SH-SY5Y (cell line): ENCODE results near the gene LTC4S.

Experiments
- GATA2 ChIP-seq: IDR thresholded peaks from 2 replicates; pipeline ENCODE4 v1.6.1; 2011; ENCODE audit warnings: mild to moderate bottlenecking, low read depth, low read length
- GATA3 ChIP-seq: IDR thresholded peaks from 2 replicates; pipeline ENCODE4 v1.6.1; 2011; ENCODE audit warnings: low read depth, mild to moderate bottlenecking, low read length, moderate library complexity

DNA sequence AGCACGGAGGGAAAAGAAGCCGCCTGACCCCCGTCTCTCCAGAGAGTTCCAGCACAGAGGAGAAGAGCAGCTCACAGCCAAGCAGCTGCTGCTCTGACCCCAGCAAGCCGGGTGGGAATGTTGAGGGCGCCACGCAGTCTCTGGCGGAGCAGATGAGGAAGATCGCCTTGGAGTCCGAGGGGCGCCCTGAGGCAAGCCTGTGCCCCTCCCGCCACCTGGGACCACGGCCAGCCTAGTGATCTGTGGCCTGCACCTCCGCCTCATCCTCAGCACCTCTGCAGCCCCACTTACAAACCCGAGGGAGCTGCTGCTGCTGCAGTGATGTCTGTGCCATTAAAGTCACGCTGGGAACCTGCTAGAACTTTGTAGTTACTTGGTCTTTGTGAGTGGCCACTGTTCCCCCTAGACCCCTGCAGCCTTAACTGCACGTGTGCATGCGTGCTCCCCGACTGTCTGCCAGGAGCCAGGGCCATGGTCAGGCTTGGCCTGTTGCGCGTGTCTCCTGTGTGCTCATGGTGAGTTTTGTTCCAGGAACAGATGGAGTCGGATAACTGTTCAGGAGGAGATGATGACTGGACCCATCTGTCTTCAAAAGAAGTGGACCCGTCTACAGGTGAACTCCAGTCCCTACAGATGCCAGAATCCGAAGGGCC is 39.4 kb downstream of the LTC4S start:
- TF ChIP-seq GATA2, result no peak
- TF ChIP-seq GATA3, result no peak
